ENCODE measurements around the gene CLECL1. TPM values are rescaled to one million over a fixed set of nuclear protein-coding genes. Genes with fewer than 3 reads are reported as not detected.

Gene CLECL1
- total and polyA plus RNA-seq, 2 of the 8 experiments (the other 6 are each of a cell fraction or from before 2014, with no cell fraction given): not detected

DNA sequence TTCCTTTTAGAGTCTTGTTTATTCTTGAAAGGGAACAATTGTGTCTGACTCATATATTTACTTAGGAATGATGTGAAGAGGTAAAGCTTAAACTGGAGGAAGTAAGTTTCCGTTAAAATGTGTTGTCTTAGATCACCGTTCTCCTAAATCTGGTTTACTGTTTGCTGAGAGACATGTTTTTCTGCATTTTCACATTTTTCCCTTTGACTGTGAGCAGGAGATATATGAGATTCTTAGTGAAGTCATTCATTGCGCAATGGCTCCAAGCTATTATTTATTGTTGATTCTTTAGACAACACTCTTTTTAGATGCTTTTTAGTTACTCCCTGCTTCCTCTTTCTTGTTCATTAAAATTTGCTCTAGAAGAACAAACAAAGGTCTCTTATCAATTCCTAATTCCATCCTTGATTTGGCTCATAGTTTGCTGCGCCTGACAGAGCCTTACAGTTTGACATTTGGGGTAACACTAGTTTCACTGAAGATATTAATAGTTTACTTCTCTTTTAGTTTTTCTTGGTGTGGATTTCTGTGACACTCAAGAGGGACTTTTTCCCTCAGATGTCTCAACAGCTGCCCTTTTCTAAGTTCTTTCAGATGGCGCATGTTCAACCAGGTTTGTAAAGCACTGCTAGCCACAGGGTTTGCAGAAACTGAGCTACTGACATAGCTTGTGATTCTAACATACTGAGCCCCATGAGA is 11.4 kb downstream of the CLECL1 start:
- no peaks in the 10 kb centered on the region for H3K79me1 ChIP-seq (ENCODE audit: low read depth, low read length)
- H3K4me3 ChIP-seq (ENCODE audit: extremely low read depth in 1 of 4, insufficient read depth in 2 of 4, low read depth in 3 of 4, low read length in 4 of 4): no peak overlapping the region
- POLR2A ChIA-PET (ENCODE audit: partially characterized antibody): no interaction called here
- DNase-seq (ENCODE audit: low read depth in 1 of 2, low spot score in 2 of 2) (no peak), FAIRE-seq (no peak)
- no peaks in the 10 kb centered on the region for H3K9me3 ChIP-seq (ENCODE audit: insufficient read depth in 2 of 2, low read depth in 1 of 2, low read length in 1 of 2)
- H3K18ac ChIP-seq (ENCODE audit: extremely low read depth, low read length): no peak overlapping the region
- WGBS, 2 experiments (ENCODE audit: extremely low coverage in 1 of 2, insufficient coverage in 1 of 2, insufficient read length in 1 of 2, insufficient replicate concordance in 2 of 2, low coverage in 1 of 2, low lambda C conversion rate in 2 of 2, missing lambda C conversion rate in 1 of 2): 90% methylated on average over 5 of the region's 5 CpGs; no CpG with 5 or more reads in 1 of the 2 experiments
- no peak overlapping the region for H2BK12ac ChIP-seq (ENCODE audit: low read depth, low read length)
- H3K36me3 ChIP-seq (ENCODE audit: control insufficient read depth in 2 of 4, insufficient read depth in 4 of 4, low read length in 3 of 4): no peaks in the 10 kb centered on the region
- no peak overlapping the region for H2AK5ac ChIP-seq (ENCODE audit: low read depth, low read length)
- H2BK5ac ChIP-seq (ENCODE audit: low read depth, low read length): no peak overlapping the region
- H4K5ac ChIP-seq (ENCODE audit: insufficient read length, low read depth, low read length): no peak overlapping the region
- H3K27ac ChIP-seq (ENCODE audit: low read depth, low read length): no peak overlapping the region
- no peaks in the 10 kb centered on the region for H4K20me1 ChIP-seq (replicated peaks in 1 of 2; ENCODE audit: control insufficient read depth in 1 of 2, insufficient read depth in 2 of 2, low read length in 2 of 2)
- CTCF ChIA-PET (ENCODE audit: partially characterized antibody): interaction anchor here (0.7 to 3.6 kb wide), 4 partner anchors 14 to 166 kb away, joined by 3 to 16 read pairs (median 3); no protein-coding TSS in a partner anchor
- no peak overlapping the region for H4K8ac ChIP-seq (ENCODE audit: extremely low read depth, insufficient read depth, low read length)
- TF ChIP-seq GTF2F1 (IDR thresholded peaks at IDR 0.05; ENCODE audit: borderline replicate concordance, low read depth, low read length) (no peak), RBBP5 (IDR thresholded peaks at IDR 0.05; ENCODE audit: borderline replicate concordance, low read depth, low read length) (no peak), SIN3A (conservative IDR thresholded peaks at IDR 0.05 in 1 of 2, IDR thresholded peaks at IDR 0.05 in 1 of 2; ENCODE audit: low read depth in 1 of 2, low read length in 2 of 2) (no peak), CEBPB (IDR thresholded peaks at IDR 0.05; ENCODE audit: low read depth, low read length) (peak; percentile 95), GABPA (IDR thresholded peaks at IDR 0.05; ENCODE audit: borderline replicate concordance, insufficient read depth, low read length) (no peak), SUZ12 (IDR thresholded peaks at IDR 0.05; ENCODE audit: low read length) (no peak), KDM5A (IDR thresholded peaks at IDR 0.05; ENCODE audit: low read length) (no peak)
- no peak overlapping the region for H3K4me2 ChIP-seq (ENCODE audit: insufficient read depth in 1 of 2, low read depth in 2 of 2, low read length in 2 of 2)
- H3K23me2 ChIP-seq (ENCODE audit: low read depth, low read length): no peaks in the 10 kb centered on the region
- H3K23ac ChIP-seq (ENCODE audit: insufficient read length): no peak overlapping the region
- H2BK20ac ChIP-seq (ENCODE audit: low read length): no peak overlapping the region
- no peak overlapping the region for H2BK120ac ChIP-seq (replicated peaks; ENCODE audit: low read depth, low read length)
- no peak overlapping the region for H4K91ac ChIP-seq (replicated peaks; ENCODE audit: insufficient read length, low read length)
- H3K27me3 ChIP-seq (replicated peaks in 1 of 4; ENCODE audit: control insufficient read depth in 3 of 4, extremely low read depth in 1 of 4, insufficient read depth in 3 of 4, low read length in 3 of 4): no peaks in the 10 kb centered on the region
- H2AFZ ChIP-seq (ENCODE audit: low read length): no peak overlapping the region
- H3K4me1 ChIP-seq (replicated peaks in 1 of 4; ENCODE audit: control insufficient read depth in 3 of 4, insufficient read depth in 4 of 4, low read length in 3 of 4): no peaks in the 10 kb centered on the region
- no peak overlapping the region for H3K56ac ChIP-seq (replicated peaks; ENCODE audit: insufficient read length, low read depth, low read length)
- H3K4ac ChIP-seq (replicated peaks; ENCODE audit: insufficient read length, low read depth, low read length): no peak overlapping the region
- no peak overlapping the region for H2BK15ac ChIP-seq (ENCODE audit: low read length)
- H3K9ac ChIP-seq (replicated peaks in 1 of 4; ENCODE audit: extremely low read depth in 1 of 4, low read depth in 3 of 4, low read length in 3 of 4): no peak overlapping the region
- no peaks in the 10 kb centered on the region for H3K79me2 ChIP-seq (ENCODE audit: control insufficient read depth in 1 of 2, insufficient read depth in 2 of 2, low read length in 2 of 2)
- no peak overlapping the region for H3K14ac ChIP-seq (ENCODE audit: insufficient read length)
